GM19463 (cell line): ENCODE results near the gene SF3B6.

Experiments
- ATAC-seq: cut with Tn5 transposase; IDR thresholded peaks from one replicate; pipeline ENCODE4 v1.9.1; 2021; ENCODE audit warnings: mild to moderate bottlenecking, moderate library complexity; ENCODE audit not compliant: unreplicated experiment

Gene SF3B6

GRCh38 chr2:24022324-24022974, 53.7 kb downstream of the SF3B6 start:
- ATAC-seq = no peak

GRCh38 chr2:24021122-24021998, 54.8 kb downstream of the SF3B6 start:
- no peak for ATAC-seq

- no peak for ATAC-seq
These were observed 55.9 kb downstream of the SF3B6 start for GRCh38 chr2:24020244-24020643.

GRCh38 chr2:24019729-24020128, 56.4 kb downstream of the SF3B6 start:
- ATAC-seq = no peak

- ATAC-seq = no peak
These were observed 57.9 kb downstream of the SF3B6 start for GRCh38 chr2:24018241-24018640.

- ATAC-seq = no peak
These were observed 58.4 kb downstream of the SF3B6 start for GRCh38 chr2:24017711-24018110.
